HepG2 (cell line): ENCODE measurements around the gene CFAP221.

Source experiments
- BORCS8-MEF2B ChIP-seq: sonication (generic); formaldehyde crosslinking; IDR thresholded peaks from 2 replicates; pipeline ENCODE4 v1.8.0; 2022; ENCODE audit warnings: mild to moderate bottlenecking, missing genetic modification reagents
- RBM22 ChIP-seq: fragments of 200-400 bp; formaldehyde crosslinking; optimal IDR thresholded peaks from 2 replicates; pipeline ENCODE3; 2017; ENCODE audit warnings: mild to moderate bottlenecking, low read length, moderate library complexity
- SUZ12 ChIP-seq: fragments of 150-350 bp; IDR thresholded peaks from 2 replicates; pipeline ENCODE4 v1.6.1; 2014; ENCODE audit warnings: low read depth, low read length
- ZNF24 ChIP-seq: fragments of 450-650 bp; IDR thresholded peaks from 2 replicates; pipeline ENCODE4 v1.6.1; 2017; ENCODE audit warnings: antibody characterized with exemption, mild to moderate bottlenecking
- ZNF431 ChIP-seq: sonication (generic); formaldehyde crosslinking; IDR thresholded peaks from 2 replicates; pipeline ENCODE4 v1.9.0; 2022; ENCODE audit warnings: missing genetic modification reagents, low read depth, mild to moderate bottlenecking, borderline replicate concordance
- ZNF780A ChIP-seq: sonication (generic); formaldehyde crosslinking; IDR thresholded peaks from 2 replicates; pipeline ENCODE4 v1.8.0; 2022; ENCODE audit warnings: mild to moderate bottlenecking, missing genetic modification reagents, moderate library complexity
- TF ChIP-seq, protein P1 (sequence below): sonication (generic); formaldehyde crosslinking; IDR thresholded peaks from 2 replicates; pipeline ENCODE4 v1.4.0; 2020; ENCODE audit warnings: missing genetic modification reagents, borderline replicate concordance
- TF ChIP-seq, protein P2 (sequence below): sonication (generic); formaldehyde crosslinking; IDR thresholded peaks from 2 replicates; pipeline ENCODE4 v1.5.0; 2020; ENCODE audit warnings: mild to moderate bottlenecking, missing genetic modification reagents, moderate library complexity

DNA sequence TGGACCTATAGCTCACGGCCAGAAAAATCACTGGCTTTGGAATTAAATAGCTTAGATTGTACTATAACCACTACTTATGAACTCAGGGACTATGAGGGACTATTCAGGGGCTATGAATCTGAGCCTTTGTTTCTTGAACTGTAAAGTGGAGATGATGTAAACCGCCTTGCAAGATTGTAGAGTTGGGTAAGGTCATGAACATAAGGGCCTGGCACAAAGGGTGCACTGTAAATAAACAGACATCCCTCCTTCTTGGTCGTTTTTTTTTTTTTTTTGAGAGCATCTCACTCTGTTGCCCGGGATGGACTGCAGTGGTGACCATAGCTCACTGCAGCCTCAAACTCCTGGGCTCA lies 137.6 kb downstream of the CFAP221 start:
- TF ChIP-seq SUZ12 (no peak), ZNF24 (no peak), RBM22 (no peak), ZNF780A (no peak), BORCS8-MEF2B (CRISPR knock-in tag) (no peak), ZNF431 (no peak)
- TF ChIP-seq, protein P1, sequence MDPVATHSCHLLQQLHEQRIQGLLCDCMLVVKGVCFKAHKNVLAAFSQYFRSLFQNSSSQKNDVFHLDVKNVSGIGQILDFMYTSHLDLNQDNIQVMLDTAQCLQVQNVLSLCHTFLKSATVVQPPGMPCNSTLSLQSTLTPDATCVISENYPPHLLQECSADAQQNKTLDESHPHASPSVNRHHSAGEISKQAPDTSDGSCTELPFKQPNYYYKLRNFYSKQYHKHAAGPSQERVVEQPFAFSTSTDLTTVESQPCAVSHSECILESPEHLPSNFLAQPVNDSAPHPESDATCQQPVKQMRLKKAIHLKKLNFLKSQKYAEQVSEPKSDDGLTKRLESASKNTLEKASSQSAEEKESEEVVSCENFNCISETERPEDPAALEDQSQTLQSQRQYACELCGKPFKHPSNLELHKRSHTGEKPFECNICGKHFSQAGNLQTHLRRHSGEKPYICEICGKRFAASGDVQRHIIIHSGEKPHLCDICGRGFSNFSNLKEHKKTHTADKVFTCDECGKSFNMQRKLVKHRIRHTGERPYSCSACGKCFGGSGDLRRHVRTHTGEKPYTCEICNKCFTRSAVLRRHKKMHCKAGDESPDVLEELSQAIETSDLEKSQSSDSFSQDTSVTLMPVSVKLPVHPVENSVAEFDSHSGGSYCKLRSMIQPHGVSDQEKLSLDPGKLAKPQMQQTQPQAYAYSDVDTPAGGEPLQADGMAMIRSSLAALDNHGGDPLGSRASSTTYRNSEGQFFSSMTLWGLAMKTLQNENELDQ = no peak
- TF ChIP-seq, protein P2, sequence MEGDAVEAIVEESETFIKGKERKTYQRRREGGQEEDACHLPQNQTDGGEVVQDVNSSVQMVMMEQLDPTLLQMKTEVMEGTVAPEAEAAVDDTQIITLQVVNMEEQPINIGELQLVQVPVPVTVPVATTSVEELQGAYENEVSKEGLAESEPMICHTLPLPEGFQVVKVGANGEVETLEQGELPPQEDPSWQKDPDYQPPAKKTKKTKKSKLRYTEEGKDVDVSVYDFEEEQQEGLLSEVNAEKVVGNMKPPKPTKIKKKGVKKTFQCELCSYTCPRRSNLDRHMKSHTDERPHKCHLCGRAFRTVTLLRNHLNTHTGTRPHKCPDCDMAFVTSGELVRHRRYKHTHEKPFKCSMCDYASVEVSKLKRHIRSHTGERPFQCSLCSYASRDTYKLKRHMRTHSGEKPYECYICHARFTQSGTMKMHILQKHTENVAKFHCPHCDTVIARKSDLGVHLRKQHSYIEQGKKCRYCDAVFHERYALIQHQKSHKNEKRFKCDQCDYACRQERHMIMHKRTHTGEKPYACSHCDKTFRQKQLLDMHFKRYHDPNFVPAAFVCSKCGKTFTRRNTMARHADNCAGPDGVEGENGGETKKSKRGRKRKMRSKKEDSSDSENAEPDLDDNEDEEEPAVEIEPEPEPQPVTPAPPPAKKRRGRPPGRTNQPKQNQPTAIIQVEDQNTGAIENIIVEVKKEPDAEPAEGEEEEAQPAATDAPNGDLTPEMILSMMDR (CRISPR knock-in tag) = no peak
